ENCODE results near the gene AK8.

DNA sequence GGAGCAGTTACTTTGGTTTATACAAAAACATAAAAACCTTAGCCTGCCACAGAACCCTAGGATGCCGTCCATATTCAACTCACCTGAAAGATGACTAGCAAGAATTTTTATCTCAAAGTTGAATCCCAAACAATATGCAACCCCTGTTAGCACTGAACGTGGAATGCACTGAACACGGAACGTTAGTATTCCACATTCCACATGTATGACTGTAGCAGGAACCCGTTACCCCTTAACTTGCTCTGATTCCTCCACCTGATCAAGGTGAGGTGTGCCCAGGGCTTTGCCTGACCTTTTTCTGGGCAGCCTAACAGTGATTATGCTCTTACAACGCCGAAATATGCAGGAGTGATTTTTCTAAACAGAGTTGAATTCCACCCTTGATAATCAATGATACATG lies 43.7 kb downstream of the AK8 start:
- TF ChIP-seq CTCF (IDR thresholded peaks at IDR 0.05; ENCODE audit: low read length), result no peak
- TF ChIP-seq EZH2 (IDR thresholded peaks at IDR 0.05; ENCODE audit: borderline replicate concordance, low read length), result no peak

Data from OCI-LY1 (cell line).